Measurements from ENCODE around the gene CYP17A1.

GRCh38 chr10:102811346-102811745 lies 25.9 kb downstream of the CYP17A1 start:
- TF ChIP-seq, protein P1, sequence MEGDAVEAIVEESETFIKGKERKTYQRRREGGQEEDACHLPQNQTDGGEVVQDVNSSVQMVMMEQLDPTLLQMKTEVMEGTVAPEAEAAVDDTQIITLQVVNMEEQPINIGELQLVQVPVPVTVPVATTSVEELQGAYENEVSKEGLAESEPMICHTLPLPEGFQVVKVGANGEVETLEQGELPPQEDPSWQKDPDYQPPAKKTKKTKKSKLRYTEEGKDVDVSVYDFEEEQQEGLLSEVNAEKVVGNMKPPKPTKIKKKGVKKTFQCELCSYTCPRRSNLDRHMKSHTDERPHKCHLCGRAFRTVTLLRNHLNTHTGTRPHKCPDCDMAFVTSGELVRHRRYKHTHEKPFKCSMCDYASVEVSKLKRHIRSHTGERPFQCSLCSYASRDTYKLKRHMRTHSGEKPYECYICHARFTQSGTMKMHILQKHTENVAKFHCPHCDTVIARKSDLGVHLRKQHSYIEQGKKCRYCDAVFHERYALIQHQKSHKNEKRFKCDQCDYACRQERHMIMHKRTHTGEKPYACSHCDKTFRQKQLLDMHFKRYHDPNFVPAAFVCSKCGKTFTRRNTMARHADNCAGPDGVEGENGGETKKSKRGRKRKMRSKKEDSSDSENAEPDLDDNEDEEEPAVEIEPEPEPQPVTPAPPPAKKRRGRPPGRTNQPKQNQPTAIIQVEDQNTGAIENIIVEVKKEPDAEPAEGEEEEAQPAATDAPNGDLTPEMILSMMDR (IDR thresholded peaks at IDR 0.05): no peak
- no peak for TF ChIP-seq POLR2AphosphoS5 (IDR thresholded peaks at IDR 0.05)

All from breast epithelium (tissue), 3 donors.